ENCODE measurements around the gene DDX3X. TPM values are rescaled to one million over a fixed set of nuclear protein-coding genes. Genes with fewer than 3 reads are reported as not detected.

The DDX3X gene
- total and polyA plus RNA-seq, 2 experiments from 2014 or later: 68.1 to 239 TPM

- TF ChIP-seq REST (IDR thresholded peaks at IDR 0.05; ENCODE audit: unreplicated experiment) (no peak), STAT1 (IDR thresholded peaks at IDR 0.05; ENCODE audit: unreplicated experiment) (no peak), ETS1 (IDR thresholded peaks at IDR 0.05) (no peak), POLR2AphosphoS5 (IDR thresholded peaks at IDR 0.05; ENCODE audit: low read depth) (no peak), CREB1 (CRISPR knock-in tag; IDR thresholded peaks at IDR 0.05; ENCODE audit: low read depth) (no peak), CTCF (conservative IDR thresholded peaks at IDR 0.05; ENCODE audit: low read depth in 2 of 2) (no peak)
These were observed 63.3 kb downstream of the DDX3X start (continued) for GRCh38 chrX:41397219-41397618.

GRCh38 chrX:41397768-41398167 is 63.8 kb downstream of the DDX3X start:
- Histone ChIP-seq H3F3A (replicated peaks; ENCODE audit: low read depth) (no peaks in the 10 kb centered on the region), H3K4me2 (no peak overlapping the region), H3K4me1 (ENCODE audit: insufficient read depth) (no peaks in the 10 kb centered on the region), H3K79me2 (replicated peaks; ENCODE audit: insufficient read depth) (no peaks in the 10 kb centered on the region), H3K36me3 (ENCODE audit: insufficient read depth) (no peaks in the 10 kb centered on the region), H2AFZ (no peak overlapping the region), H3K27me3 (ENCODE audit: insufficient read depth) (no peaks in the 10 kb centered on the region), H3K4me3 (no peak overlapping the region), H3K9me2 (ENCODE audit: insufficient read depth) (no peaks in the 10 kb centered on the region), H3K27ac (ENCODE audit: low read depth) (no peak overlapping the region), H4K20me1 (replicated peaks; ENCODE audit: insufficient read depth) (no peaks in the 10 kb centered on the region)
- H3K4me1 Mint-ChIP-seq: no peaks in the 10 kb centered on the region
- ATAC-seq (no peak), DNase-seq (ENCODE audit: low spot score) (no peak)
- H3K36me3 Mint-ChIP-seq (ENCODE audit: low read depth): no peaks in the 10 kb centered on the region
- no peak overlapping the region for H3K27ac Mint-ChIP-seq
- no peaks in the 10 kb centered on the region for H3K9me3 Mint-ChIP-seq
- H3K27me3 Mint-ChIP-seq (ENCODE audit: insufficient read depth, low read depth, poor library complexity): no peaks in the 10 kb centered on the region
- no peak overlapping the region for H3K4me3 Mint-ChIP-seq
- no peak for TF ChIP-seq CTCF (conservative IDR thresholded peaks at IDR 0.05; ENCODE audit: low read depth in 2 of 2)
- no peak for TF ChIP-seq POLR2AphosphoS5 (IDR thresholded peaks at IDR 0.05; ENCODE audit: low read depth)
- no peak for TF ChIP-seq ZNF114 (CRISPR knock-in tag; IDR thresholded peaks at IDR 0.05)
- TF ChIP-seq CREB1 (CRISPR knock-in tag; IDR thresholded peaks at IDR 0.05; ENCODE audit: low read depth): no peak
- no peak for TF ChIP-seq EZH2phosphoT487 (IDR thresholded peaks at IDR 0.05; ENCODE audit: unreplicated experiment)
- TF ChIP-seq NANOG (IDR thresholded peaks at IDR 0.05; ENCODE audit: borderline replicate concordance): no peak
- TF ChIP-seq ETS1 (IDR thresholded peaks at IDR 0.05): no peak
- no peak for TF ChIP-seq JUNB (IDR thresholded peaks at IDR 0.05; ENCODE audit: unreplicated experiment)
- TF ChIP-seq REST (IDR thresholded peaks at IDR 0.05; ENCODE audit: unreplicated experiment): no peak
- TF ChIP-seq EZH2 (IDR thresholded peaks at IDR 0.05; ENCODE audit: low read depth, unreplicated experiment): no peak
- no peak for TF ChIP-seq ZNF331 (CRISPR knock-in tag; IDR thresholded peaks at IDR 0.05; ENCODE audit: low read depth)
- no peak for TF ChIP-seq STAT1 (IDR thresholded peaks at IDR 0.05; ENCODE audit: unreplicated experiment)

All from GM23338 (cell line).